Stimulated activated CD8-positive, alpha-beta memory T cell treated with anti-CD3 and anti-CD28 coated beads, Interleukin-4, amount 100 ng/mL, for 24 hours (primary cell): ENCODE measurements around the gene IFIT1.
"Not testable (repeated sequence)": the region's sequence is repeated elsewhere in the genome, so short reads cannot be mapped to it uniquely, and the experiment has no call there.

Experiments
- DNase-seq: peaks from one replicate; pipeline ENCODE4 v3.0.0-alpha.2; 2020; ENCODE audit warnings: low read depth

The IFIT1 gene, protein sequence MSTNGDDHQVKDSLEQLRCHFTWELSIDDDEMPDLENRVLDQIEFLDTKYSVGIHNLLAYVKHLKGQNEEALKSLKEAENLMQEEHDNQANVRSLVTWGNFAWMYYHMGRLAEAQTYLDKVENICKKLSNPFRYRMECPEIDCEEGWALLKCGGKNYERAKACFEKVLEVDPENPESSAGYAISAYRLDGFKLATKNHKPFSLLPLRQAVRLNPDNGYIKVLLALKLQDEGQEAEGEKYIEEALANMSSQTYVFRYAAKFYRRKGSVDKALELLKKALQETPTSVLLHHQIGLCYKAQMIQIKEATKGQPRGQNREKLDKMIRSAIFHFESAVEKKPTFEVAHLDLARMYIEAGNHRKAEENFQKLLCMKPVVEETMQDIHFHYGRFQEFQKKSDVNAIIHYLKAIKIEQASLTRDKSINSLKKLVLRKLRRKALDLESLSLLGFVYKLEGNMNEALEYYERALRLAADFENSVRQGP

DNA sequence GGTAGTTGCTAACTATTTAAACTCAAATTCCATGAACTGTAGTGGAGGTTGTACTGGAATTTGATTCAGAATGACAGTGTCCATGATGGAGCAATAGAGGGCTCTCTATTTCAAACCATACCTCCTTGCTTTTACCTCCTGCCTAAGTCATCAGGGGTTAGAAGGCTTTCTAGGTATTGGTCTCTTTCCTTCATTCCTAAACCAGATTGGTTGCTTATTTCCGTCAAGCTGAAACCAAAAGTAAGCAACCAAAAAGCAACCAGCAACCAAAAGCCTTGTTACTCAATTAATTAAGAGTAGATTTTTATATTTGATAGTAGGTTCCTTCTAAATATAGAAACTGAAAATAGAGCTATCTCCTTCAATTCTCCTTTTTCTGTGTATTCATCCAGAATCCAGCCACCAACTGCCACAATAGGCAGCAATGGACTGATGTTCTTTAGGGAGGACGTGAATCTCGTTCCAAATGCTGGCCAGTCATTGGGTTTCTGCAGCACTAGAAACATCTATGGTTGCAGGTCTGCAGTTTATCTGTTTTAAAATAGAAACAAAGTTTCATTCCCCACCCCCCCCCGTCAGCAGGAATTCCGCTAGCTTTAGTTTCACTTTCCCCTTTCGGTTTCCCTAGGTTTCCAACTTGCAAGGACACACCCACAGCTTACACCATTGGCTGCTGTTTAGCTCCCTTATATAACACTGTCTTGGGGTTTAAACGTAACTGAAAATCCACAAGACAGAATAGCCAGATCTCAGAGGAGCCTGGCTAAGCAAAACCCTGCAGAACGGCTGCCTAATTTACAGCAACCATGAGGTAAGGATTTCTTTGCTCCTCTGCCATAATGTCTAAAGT lies at the start of gene IFIT1:
TSS of gene IFIT1 (plus strand) at position 717 of the 850 bp plus-strand sequence. CDS start at position 807, 90 bp downstream.
- no peak for DNase-seq

DNA sequence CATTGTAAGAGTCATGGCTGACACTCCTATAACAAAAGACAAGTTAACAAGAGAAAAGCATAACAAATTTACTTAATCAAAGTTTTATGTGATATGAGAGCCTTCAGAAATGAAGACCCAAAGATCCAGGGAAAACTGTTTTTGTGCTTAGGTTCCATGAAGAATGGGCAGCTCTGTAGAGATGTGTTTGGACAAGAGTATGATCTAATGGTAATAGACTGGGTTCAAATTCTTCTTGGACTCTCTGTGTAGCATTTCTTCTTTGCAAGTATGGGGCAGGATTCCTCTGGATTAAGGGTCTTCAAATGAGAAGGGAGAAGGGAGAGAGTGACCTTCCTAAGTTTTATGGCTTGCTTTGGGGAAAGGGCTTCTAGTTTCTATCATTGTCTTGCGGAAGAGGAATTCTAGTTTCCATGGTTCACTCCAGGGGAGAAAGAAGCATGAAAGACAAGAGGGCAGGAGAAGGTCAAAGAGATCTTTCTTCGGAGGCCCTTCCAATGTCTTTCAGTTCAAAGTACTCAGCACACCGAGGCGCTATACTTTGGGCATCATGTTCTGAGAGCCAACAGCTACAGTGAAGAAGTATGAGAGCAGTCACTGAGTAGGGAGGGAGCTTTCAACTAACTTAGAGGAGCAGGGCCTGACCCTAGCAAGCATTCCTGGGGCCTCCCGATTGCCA lies 49.2 kb upstream of the IFIT1 start:
- DNase-seq = no peak

DNA sequence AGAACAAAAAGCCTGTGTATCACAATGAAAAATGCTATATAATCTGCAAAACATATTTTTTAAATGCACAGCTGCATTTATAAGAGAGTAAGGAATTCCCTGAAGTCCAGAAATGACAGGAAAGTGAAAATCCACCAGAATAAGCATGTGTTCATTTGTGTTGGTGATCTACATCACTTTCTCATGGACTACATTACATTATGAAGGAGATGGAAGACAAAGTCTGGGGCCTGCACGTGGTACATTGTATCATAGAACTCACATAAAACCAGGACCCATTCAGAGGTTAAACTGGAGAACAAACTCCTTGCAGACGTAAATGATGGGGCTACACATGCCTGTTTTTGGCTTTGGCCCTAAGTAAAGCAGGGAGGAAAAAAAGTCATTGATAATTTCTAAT lies 48.3 kb upstream of the IFIT1 start:
- no peak for DNase-seq

DNA sequence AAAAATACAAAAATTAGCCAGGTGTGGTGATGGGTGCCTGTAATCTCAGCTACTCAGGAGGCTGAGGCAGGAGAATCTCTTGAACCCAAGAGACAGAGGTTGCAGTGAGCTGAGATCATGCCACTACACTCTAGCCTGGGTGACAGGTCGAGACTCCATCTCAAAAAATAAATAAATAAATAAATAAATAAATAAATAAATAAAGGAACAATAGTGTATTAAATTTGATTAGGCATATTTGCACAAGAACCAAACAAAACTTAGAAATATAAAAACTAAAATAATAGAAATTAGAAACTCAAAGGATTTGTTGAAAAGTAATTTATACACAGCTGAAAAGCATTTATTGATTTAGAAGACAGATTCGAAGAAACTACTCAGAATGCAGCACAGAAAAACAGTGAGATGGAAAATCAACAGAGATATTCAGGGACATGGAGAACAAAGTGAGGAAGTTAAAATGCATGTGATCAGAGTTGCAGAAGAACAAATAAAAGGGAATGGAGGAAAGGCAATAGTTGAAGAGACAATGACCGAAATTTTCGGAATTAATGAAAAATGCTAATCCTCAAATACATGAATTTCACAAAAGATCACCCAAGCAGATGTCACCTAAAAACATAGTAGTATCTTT lies 46.9 kb upstream of the IFIT1 start:
- DNase-seq = no peak

DNA sequence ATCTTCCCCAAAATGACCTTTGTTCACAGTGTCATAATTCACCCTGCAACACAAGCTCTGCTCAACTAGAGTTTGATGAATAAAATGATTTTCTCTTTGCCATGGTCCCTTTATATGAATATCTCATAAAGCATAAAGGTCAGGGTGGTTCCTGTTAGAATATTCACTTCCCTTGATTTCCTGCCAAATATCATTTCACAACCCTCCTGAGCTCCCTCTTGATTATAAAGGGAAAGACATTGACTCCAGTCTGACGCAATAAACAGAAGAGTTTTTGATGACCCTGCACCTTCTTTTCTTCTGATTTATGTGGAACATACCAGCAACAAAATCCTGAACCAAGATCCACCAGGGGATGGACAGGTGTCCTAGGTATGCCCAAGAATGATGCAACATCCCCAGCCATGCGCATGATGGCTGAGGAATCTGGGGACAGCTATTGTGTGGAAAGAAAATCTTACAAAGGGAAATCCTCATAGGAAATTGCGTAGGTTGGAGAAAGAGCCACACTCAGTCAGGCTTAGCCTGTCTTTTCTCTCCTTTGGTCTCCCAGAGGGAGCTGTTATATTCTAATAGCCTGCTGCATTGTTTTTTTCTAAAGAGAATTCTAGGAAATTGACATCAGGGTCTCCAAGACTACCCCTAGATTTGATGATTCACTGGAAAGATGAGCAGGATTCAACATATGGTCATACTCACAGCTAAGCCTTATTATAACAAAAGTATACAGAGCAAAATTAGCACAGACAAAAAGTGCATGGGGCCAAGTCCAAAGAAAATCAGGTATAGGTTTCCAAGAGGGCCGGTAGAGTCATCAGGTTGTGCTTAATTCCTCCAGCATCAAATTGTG lies 45.8 kb upstream of the IFIT1 start:
- no peak for DNase-seq

DNA sequence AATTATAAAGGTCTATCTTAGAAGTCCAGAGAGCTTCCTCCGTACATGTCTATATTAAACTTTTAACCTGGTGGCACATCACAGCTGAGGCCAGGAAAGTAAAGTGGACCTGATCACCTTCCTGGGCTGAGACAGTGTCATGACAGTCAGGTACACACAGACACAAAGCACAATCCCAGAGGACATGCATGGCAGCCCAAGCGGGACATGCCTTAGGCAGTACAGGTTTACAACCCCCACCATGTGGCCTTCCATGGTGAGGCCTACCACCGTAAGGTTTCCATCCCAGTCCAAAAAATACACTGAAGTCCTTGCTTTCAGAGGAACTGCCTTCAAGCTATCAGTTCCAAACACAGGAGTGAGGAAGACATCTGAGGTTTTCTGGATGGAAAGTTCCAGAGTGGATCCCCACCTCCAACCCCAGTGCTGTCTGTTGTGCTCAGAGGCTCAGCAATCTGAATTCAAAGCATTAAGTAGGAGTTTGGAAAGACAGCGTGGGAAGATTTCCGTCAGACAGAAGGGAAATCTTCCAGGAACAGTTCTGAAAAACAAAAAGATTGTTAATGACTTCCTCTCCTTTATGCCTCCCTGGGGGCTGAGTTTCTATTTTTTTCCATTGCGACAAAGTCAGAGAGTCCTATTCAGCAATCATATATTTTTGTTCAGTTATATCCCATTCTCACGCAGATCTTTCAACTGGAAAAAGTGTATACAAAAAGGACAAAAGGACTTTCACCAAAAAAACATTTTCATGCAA lies 44.5 kb upstream of the IFIT1 start:
- no peak for DNase-seq

DNA sequence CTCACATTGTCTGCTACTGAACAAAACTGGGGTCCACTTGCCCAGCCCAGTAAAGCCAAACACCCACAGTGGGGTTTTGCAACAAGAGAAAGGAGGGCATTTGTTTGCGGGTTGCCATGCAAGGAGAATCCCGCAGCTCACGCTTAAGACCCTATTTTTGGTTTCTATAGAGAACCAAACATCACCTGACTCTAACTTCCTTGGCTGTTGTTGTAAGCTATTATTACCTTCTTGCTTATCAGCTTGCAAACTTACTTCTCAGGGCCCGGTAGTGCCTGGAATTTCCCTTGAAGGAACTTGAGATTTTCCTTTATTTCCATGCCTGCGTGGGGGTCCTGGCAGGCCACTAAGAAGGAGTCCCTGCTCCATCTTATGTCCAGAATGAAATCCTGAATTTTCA lies 43.9 kb upstream of the IFIT1 start:
- no peak for DNase-seq

DNA sequence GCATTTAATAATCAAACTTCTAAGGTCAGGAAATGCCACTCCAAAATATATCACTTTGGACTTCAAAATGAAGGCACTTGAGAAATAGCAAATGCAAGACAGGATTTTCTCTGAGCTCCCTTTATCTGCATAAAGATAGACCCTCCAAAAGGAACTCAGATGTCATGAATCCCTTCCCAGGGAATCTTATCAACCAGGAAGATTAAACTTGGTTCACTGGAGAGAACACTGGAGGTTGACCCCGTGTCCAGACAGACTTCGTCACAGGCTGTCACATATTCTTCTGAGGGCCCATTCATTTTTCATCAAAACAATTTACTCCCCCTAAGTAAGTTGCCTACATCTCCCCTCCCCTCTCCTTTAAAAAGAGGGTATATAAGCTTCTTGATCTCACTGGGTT lies 43.4 kb upstream of the IFIT1 start:
- no peak for DNase-seq

DNA sequence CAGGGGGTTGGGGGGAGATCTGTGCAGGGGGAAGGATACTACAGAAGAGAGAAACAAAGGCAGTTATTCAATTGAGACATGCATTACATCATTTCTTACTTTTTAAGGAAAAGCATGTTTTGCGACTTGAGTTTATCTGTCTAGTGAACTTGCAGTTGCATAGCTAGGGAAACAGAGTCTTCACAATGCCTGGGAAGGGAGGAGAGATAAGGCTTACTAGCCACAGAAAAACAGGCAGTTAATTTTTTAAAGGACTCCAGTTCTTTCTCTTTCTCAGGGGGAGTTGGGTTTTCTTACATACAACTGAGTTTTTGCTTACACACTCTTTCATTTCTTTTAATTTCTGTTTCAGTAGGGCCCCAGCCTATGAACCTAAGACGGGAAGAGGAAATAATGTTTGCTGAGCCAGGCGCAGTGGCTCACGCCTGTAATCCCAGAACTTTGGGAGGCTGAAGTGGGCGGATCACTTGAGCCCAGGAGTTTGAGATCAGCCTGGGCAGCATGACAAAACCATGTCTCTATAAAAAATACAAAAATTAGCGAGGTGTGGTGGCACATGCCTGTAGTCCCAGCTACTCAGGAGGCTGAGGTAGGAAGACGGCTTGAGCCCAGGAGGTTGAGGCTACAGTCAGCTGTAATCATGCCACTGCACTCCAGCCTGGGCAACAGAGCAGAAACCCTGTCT lies 41.6 kb upstream of the IFIT1 start:
- not testable (repeated sequence) for DNase-seq

DNA sequence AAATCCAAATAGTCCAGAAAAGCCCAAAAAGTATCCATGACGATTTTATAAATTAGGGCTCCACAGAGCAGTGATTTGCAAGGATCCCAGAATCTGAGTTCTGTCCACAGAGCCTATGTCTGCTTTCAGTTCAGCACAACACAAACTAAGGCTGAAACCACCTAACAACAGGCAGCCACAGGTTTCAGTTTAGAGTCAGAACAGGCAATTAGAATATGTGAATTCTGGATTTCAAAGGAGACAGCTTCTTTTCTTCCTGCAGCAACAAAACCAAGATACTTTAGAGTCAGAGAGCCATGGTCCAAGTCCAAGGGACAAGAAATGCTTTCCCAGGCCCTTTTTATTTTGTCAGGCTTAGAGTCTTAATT lies 41.0 kb upstream of the IFIT1 start:
- DNase-seq = no peak

DNA sequence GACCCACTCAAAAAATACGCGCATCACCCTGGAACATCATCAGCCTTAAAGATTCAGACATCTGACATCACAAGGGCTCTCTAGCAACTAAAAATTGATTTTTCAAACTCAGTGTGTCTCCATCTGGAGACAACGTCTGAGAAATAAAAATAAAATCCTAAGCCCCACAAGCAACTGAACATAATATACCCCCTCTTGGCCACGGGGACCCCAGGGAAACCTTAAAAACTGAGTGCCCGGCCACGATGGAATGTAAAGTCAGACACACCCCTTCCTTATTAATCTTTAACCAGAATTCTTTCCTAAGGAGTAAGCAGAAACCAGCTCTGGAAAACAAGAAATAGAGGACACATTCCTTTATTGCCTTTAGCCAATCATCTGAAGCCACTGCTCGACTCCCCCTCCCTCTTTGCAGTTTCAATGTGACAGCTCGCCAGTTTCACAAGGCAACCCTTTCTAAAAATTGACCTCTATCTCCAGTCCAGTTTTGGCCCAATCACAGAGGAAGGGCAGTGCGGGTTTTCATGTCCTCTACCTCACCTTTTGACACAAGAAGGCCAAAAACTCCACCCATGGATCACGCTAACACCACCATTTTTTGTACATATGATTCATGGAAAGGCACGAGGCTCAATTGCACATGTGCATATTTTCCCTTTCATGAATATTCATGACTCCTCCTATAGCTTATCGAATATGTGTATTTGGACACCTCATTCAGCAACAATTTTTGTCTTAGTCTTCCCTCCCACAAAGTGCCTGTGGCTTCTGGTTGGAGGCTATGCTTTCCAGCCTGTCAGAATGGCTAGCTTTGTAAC lies 40.4 kb upstream of the IFIT1 start:
- no peak for DNase-seq

DNA sequence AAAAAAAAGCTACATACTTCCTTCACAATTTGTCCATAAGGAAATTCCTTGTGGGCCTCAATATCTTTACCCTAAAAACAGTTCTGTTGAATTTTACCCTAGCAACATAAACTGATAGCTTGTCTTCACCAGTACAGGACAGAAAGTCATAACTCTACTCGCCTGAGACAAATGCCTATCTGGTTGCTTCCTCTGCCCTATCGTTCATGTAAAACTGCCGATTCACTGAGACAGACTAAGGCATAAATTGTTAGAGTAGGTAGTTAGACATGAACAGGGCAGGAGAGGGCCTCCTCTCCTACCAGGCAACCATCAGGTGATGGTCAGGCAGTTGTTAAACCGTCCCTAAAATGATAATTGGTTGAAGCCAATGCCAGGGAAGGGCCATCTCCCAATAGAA lies 39.6 kb upstream of the IFIT1 start:
- no peak for DNase-seq

DNA sequence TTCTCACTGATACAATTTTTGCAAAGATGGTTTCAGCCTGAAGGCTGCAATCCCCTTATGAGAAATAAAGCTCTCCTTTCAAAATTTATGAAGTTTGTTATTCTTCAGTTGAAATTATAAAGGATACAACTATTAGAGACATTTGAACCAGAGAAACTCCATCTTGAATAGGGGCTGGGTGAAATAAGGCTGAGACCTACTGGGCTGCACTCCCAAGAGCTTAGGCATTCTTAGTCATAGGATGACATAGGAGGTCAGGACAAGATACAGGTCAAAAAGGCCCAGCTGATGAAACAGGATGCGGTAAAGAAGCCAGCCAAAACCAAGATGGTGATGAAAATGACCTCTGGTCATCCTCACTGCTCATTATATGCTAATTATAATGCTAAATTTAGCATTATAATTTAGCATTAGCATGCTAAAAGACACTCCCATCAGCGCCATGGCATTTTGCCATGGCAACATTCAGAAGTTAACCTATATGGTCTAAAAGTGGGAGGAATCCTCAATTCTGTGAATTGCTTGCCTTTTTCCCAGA lies 37.0 kb upstream of the IFIT1 start:
- no peak for DNase-seq

DNA sequence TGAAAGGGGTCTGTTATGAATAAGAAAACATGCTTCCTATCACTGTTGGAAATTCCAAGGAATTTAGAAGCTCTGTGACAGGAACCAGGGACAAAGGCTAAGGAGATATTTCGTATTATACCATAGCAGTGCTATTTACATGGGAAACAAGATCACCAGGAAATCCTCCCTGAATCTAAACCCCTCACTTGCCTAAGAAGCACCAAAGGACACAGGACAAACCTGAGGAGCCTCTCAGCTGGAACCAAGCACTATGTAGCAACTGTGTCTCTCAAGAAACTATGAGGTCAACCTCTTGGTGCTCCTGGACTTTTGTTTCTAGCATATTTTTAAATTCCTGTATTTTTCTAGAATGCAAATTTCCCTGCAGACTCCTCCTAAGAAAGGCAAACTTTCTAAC lies 35.3 kb upstream of the IFIT1 start:
- no peak for DNase-seq

DNA sequence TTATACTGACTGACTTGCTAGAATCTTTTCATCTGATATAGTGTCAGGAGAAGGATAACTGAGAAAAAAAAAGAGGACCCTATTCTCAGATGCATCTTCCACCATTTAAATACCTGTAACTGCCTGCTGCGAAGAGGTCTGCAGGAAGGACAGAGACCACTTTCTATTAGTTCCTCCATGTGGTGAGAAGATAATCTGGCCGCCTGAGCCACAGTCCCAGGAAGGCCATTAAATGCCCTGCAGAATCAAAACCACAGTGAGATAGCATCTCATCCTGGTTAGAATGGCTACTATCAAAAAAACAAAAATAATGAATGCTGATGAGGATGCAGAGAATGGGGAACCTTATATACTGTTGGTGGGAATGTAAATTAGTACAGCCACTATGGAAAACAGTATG lies 34.4 kb upstream of the IFIT1 start:
- DNase-seq = no peak

DNA sequence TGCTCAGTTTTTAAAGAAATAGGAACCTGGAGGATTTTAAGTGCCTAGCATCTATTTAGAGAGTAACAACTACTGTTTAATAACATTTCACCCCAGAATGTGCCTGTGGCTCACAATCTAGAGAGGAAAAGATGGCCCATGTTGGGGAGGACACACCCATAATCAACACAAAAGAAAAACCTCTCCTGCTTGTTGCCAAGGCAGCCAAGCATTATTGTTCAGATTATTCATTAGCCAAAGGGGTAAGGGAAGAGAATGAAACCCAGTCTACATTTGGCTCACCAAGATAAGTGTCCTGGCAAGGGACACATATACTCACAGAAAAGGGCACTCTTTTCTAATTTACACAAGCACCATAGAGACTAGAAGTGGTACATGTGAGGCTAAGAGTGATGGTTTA lies 32.3 kb upstream of the IFIT1 start:
- no peak for DNase-seq

DNA sequence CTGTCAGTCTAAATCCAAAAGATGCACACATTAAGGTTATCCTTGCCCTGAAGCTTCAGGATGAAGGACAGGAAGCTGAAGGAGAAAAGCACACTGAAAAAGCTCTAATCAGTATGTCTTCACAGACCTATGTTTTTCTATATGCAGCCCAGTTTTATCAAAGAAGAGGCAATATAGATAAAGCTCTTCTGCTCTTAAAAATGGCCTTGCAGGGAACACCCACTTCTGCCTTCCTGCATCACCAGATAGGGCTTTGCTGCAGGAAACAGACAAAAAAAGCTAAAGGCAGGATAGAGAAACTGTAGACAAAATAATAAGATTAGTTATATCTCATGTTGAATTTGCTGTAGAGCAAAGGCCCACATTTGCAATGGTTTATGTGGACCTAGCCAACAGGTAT lies 29.5 kb upstream of the IFIT1 start:
- DNase-seq = no peak

DNA sequence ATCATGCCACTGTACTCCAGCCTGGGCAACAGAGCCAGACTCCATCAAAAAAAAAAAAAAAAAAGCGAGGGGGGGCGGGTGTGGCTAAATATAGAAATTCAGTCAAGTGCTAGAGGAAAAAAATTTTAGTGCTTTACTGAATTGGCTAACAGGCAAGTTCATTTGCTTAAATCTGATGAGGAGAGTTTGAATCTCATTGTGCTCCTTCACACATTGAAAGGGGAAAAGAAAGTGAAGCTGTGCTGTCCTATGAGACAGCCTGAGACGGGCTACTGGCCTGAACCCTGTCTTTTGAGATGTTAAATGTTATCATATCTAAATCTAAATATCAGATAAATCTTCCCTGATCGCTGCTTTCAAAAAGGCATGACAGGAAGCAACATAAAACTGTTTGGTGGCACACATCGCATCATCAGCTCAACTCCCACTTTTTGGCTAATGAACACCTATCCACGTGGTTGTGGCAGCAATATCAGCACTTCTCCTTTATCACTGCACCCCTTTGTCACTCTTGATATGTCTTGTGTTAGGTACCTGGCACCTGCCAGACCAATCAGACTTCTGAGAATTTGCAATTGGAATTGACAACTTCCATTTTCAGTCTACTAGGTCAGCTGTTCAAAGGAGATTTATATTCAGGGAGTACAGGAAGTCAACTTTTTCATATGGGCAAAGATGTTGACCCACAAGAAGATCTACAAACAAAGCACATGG lies 28.5 kb upstream of the IFIT1 start:
- no peak for DNase-seq
